Astrocyte (in vitro differentiated cells and primary cell): Measurements from ENCODE around the gene B4GALT1.

Experiments
- CTCF ChIP-seq: IDR thresholded peaks from 2 replicates; pipeline ENCODE4 v1.5.1; 2011; ENCODE audit warnings: low read depth, mild to moderate bottlenecking, inconsistent platforms, low read length, moderate library complexity; ENCODE audit not compliant: insufficient read depth
- EZH2 ChIP-seq: IDR thresholded peaks from 2 replicates; pipeline ENCODE4 v1.6.1; 2012; ENCODE audit warnings: mild to moderate bottlenecking, low read length, inconsistent platforms; ENCODE audit not compliant: insufficient read depth

- no peak for TF ChIP-seq CTCF
- TF ChIP-seq EZH2: no peak
Observed at GRCh38 chr9:33189331-33189791, 22.2 kb upstream of the B4GALT1 start.
